NCI-H2196 (cell line): ENCODE data around the gene OXNAD1.

Experiments
- DNase-seq: peaks from one replicate; lab custom pipeline; 2025; ENCODE audit not compliant: unreplicated experiment; lab: John Stamatoyannopoulos, UW

OXNAD1 gene

GRCh38 chr3:16273867-16274266 is 8.9 kb downstream of the OXNAD1 start:
- no peak for DNase-seq

GRCh38 chr3:16277471-16277870 is 12.5 kb downstream of the OXNAD1 start:
- DNase-seq: no peak

GRCh38 chr3:16279010-16279801 is 14.2 kb downstream of the OXNAD1 start:
- no peak for DNase-seq

- no peak for DNase-seq
Measured at GRCh38 chr3:16280671-16281070, 15.7 kb downstream of the OXNAD1 start.

GRCh38 chr3:16284633-16285032 is 19.6 kb downstream of the OXNAD1 start:
- no peak for DNase-seq

- DNase-seq: no peak
Measured at GRCh38 chr3:16286161-16286560, 21.1 kb downstream of the OXNAD1 start.

GRCh38 chr3:16286751-16287543 is 21.9 kb downstream of the OXNAD1 start:
- no peak for DNase-seq

- no peak for DNase-seq
Measured at GRCh38 chr3:16288664-16289063, 23.7 kb downstream of the OXNAD1 start.

- no peak for DNase-seq
Measured at GRCh38 chr3:16289144-16289889, 24.3 kb downstream of the OXNAD1 start.

- DNase-seq: peak; percentile 18
Measured at GRCh38 chr3:16290007-16290826, 25.2 kb downstream of the OXNAD1 start.

GRCh38 chr3:16290827-16291196 is 25.8 kb downstream of the OXNAD1 start:
- no peak for DNase-seq

- no peak for DNase-seq
Measured at GRCh38 chr3:16294844-16295243, 29.8 kb downstream of the OXNAD1 start.

GRCh38 chr3:16295298-16295890 is 30.4 kb downstream of the OXNAD1 start:
- no peak for DNase-seq

GRCh38 chr3:16297997-16298885 is 33.2 kb downstream of the OXNAD1 start:
- no peak for DNase-seq

GRCh38 chr3:16298891-16299290 is 33.9 kb downstream of the OXNAD1 start:
- DNase-seq: no peak

- no peak for DNase-seq
Measured at GRCh38 chr3:16299746-16300145, 34.7 kb downstream of the OXNAD1 start.

GRCh38 chr3:16300307-16300706 is 35.3 kb downstream of the OXNAD1 start:
- no peak for DNase-seq

GRCh38 chr3:16300881-16301359 is 35.9 kb downstream of the OXNAD1 start:
- DNase-seq: no peak

GRCh38 chr3:16301507-16301906 is 36.5 kb downstream of the OXNAD1 start:
- no peak for DNase-seq
